BE2C (cell line): ENCODE data around the gene RUSF1.

Source experiments
- DNase-seq: peaks from one replicate; pipeline ENCODE4 v3.0.0-alpha.2; 2020
- H3K27me3 ChIP-seq: fragments of 250-450 bp; sonication (Bioruptor Pico); 2 replicates; pipeline ENCODE4 v1.5.1; 2020; ENCODE audit warnings: mild to moderate bottlenecking
- H3K36me3 ChIP-seq: fragments of 250-450 bp; sonication (Bioruptor Pico); 2 replicates; pipeline ENCODE4 v1.5.1; 2020; ENCODE audit warnings: mild to moderate bottlenecking
- H3K4me1 ChIP-seq: fragments of 250-450 bp; sonication (Bioruptor Pico); 2 replicates; pipeline ENCODE4 v1.5.1; 2020
- H3K4me3 ChIP-seq: 2 replicates; pipeline ENCODE4 v1.5.1; 2011; ENCODE audit warnings: low read depth, low read length
- H3K9me3 ChIP-seq: fragments of 250-450 bp; sonication (Bioruptor Pico); 2 replicates; pipeline ENCODE4 v1.5.1; 2020
- TF ChIP-seq, protein P1 (sequence below): IDR thresholded peaks from 2 replicates; pipeline ENCODE4 v1.5.1; 2012; ENCODE audit warnings: mild to moderate bottlenecking, low read depth, low read length

The RUSF1 gene

GRCh38 chr16:31474773-31475738 is 33.1 kb downstream of the RUSF1 start:
- no peaks in the 10 kb centered on the region; the same call in 1 of the 2 replicates for H3K36me3 ChIP-seq
- H3K9me3 ChIP-seq = no peaks in the 10 kb centered on the region
- DNase-seq = no peak
- TF ChIP-seq, protein P1, sequence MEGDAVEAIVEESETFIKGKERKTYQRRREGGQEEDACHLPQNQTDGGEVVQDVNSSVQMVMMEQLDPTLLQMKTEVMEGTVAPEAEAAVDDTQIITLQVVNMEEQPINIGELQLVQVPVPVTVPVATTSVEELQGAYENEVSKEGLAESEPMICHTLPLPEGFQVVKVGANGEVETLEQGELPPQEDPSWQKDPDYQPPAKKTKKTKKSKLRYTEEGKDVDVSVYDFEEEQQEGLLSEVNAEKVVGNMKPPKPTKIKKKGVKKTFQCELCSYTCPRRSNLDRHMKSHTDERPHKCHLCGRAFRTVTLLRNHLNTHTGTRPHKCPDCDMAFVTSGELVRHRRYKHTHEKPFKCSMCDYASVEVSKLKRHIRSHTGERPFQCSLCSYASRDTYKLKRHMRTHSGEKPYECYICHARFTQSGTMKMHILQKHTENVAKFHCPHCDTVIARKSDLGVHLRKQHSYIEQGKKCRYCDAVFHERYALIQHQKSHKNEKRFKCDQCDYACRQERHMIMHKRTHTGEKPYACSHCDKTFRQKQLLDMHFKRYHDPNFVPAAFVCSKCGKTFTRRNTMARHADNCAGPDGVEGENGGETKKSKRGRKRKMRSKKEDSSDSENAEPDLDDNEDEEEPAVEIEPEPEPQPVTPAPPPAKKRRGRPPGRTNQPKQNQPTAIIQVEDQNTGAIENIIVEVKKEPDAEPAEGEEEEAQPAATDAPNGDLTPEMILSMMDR = no peak
- no peaks in the 10 kb centered on the region for H3K27me3 ChIP-seq
- peaks cover 4% of the 10 kb centered on the region; the same call in 1 of the 2 replicates for H3K4me1 ChIP-seq
- no peak overlapping the region for H3K4me3 ChIP-seq

DNA sequence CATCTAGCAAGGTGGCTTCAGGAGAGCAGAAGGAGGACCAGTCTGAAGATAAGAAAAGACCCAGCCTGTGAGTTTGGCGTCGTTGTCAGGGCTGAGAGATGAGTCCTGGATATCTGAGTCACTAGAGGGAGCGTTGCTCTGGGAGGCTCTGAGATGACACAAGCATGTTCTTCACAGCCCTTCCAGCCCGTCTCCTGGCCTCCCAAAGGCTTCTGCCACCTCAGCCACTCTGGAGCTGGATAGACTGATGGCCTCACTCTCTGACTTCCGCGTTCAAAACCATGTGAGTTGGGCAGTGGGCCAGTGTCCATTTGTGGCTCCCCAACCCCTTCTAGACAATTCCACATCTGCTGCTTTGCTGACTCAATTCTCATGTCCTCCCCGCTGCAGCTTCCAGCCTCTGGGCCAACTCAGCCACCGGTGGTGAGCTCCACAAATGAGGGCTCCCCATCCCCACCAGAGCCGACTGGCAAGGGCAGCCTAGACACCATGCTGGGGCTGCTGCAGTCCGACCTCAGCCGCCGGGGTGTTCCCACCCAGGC is 33.9 kb downstream of the RUSF1 start:
- TF ChIP-seq, protein P1 = no peak
- no peaks in the 10 kb centered on the region for H3K9me3 ChIP-seq
- no peak for DNase-seq
- H3K4me3 ChIP-seq = no peak overlapping the region
- peaks cover 4% of the 10 kb centered on the region; the same call in 1 of the 2 replicates for H3K4me1 ChIP-seq
- no peaks in the 10 kb centered on the region; the same call in 1 of the 2 replicates for H3K36me3 ChIP-seq
- H3K27me3 ChIP-seq = no peaks in the 10 kb centered on the region

DNA sequence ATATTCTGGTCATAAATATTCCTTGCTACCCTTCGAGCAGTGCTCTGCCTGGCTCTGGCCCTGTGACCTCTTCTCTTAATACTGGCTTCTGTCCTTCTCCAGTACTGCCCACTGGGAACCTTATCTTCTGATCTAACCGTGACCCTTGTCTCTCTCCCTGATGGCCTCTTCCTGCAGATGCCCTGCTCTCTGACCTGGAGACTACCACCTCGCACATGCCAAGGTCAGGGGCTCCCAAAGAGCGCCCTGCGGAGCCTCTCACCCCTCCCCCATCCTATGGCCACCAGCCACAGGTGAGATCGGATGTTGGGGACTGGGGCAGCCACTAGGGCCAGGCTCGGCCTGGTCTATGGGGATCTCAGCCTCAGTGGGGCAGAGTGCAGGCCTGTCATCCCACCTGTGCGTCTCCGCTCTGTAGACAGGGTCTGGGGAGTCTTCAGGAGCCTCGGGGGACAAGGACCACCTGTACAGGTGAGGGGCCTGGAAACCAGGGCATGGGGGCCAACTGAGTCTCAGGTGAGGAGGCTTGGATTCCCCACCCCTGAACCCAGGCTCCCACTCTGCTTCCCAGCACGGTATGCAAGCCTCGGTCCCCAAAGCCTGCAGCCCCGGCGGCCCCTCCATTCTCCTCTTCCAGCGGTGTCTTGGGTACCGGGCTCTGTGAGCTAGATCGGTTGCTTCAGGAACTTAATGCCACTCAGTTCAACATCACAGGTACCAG is 34.8 kb downstream of the RUSF1 start:
- DNase-seq = no peak
- H3K4me3 ChIP-seq = no peak overlapping the region
- H3K9me3 ChIP-seq = no peaks in the 10 kb centered on the region
- no peaks in the 10 kb centered on the region for H3K27me3 ChIP-seq
- peaks cover 4% of the 10 kb centered on the region; the same call in 1 of the 2 replicates for H3K4me1 ChIP-seq
- TF ChIP-seq, protein P1 = no peak
- no peaks in the 10 kb centered on the region; the same call in 1 of the 2 replicates for H3K36me3 ChIP-seq

GRCh38 chr16:31472709-31473203 is 35.4 kb downstream of the RUSF1 start:
- H3K9me3 ChIP-seq = no peaks in the 10 kb centered on the region
- DNase-seq = peak; percentile 95
- peaks cover 4% of the 10 kb centered on the region; the same call in 1 of the 2 replicates for H3K4me1 ChIP-seq
- no peaks in the 10 kb centered on the region; the same call in 1 of the 2 replicates for H3K36me3 ChIP-seq
- TF ChIP-seq, protein P1 = peak; percentile 85
- no peaks in the 10 kb centered on the region for H3K27me3 ChIP-seq
- H3K4me3 ChIP-seq = peak overlapping the region; percentile 72

- peak within 1 kb of the TSS; percentile 72 for H3K4me3 ChIP-seq
- H3K27me3 ChIP-seq = no peaks in the 10 kb centered on the region
- TF ChIP-seq, protein P1 = no peak
- no peaks in the 10 kb centered on the region; the same call in 1 of the 2 replicates for H3K36me3 ChIP-seq
- no peaks in the 10 kb centered on the region for H3K9me3 ChIP-seq
- H3K4me1 ChIP-seq = peaks cover 4% of the 10 kb centered on the region; the same call in 1 of the 2 replicates
- peak; percentile 72 for DNase-seq
Observed at GRCh38 chr16:31471875-31472708, 36.1 kb downstream of the RUSF1 start, which contains the start of gene TGFB1I1. Gene TGFB1I1, plus strand, starts transcription at chr16:31472152. Its CDS starts 37 bp downstream, at chr16:31472189.
